ENCODE measurements around the gene RNPEP.
"Not testable (repeated sequence)": the region's sequence is repeated elsewhere in the genome, so short reads cannot be mapped to it uniquely, and the experiment has no call there.

RNPEP gene

GRCh38 chr1:201982623-201983379, at the start of gene RNPEP:
Gene RNPEP (plus strand): TSS chr1:201982648. CDS start chr1:201982667, 19 bp downstream.
- DNase-seq (ENCODE audit: insufficient read length, low spot score) (peak; percentile 42), FAIRE-seq (no peak)
- peak; percentile 0 for TF ChIP-seq CTCF (IDR thresholded peaks at IDR 0.05; ENCODE audit: insufficient read depth, missing control alignments)

- FAIRE-seq: no peak
- no peak for TF ChIP-seq CTCF (IDR thresholded peaks at IDR 0.05; ENCODE audit: insufficient read depth, missing control alignments)
- no peak for DNase-seq (ENCODE audit: insufficient read length, low spot score)
Measured at GRCh38 chr1:201933840-201934430, 48.5 kb upstream of the RNPEP start.

- no peak for DNase-seq (ENCODE audit: insufficient read length, low spot score)
- no peak for FAIRE-seq
- TF ChIP-seq CTCF (IDR thresholded peaks at IDR 0.05; ENCODE audit: insufficient read depth, missing control alignments): no peak
Measured at GRCh38 chr1:201937624-201938213, 44.7 kb upstream of the RNPEP start.

GRCh38 chr1:201938440-201939035, 43.9 kb upstream of the RNPEP start:
- no peak for FAIRE-seq
- DNase-seq (ENCODE audit: insufficient read length, low spot score): no peak
- no peak for TF ChIP-seq CTCF (IDR thresholded peaks at IDR 0.05; ENCODE audit: insufficient read depth, missing control alignments)

- no peak for TF ChIP-seq CTCF (IDR thresholded peaks at IDR 0.05; ENCODE audit: insufficient read depth, missing control alignments)
- DNase-seq (ENCODE audit: insufficient read length, low spot score) (no peak), FAIRE-seq (peak; percentile 99)
Measured at GRCh38 chr1:201939148-201939547, 43.3 kb upstream of the RNPEP start.

- DNase-seq (ENCODE audit: insufficient read length, low spot score): no peak
- no peak for TF ChIP-seq CTCF (IDR thresholded peaks at IDR 0.05; ENCODE audit: insufficient read depth, missing control alignments)
- no peak for FAIRE-seq
Measured at GRCh38 chr1:201939574-201939973, 42.9 kb upstream of the RNPEP start.

- not testable (repeated sequence) for DNase-seq (ENCODE audit: insufficient read length, low spot score); FAIRE-seq
Measured at GRCh38 chr1:201940316-201940715, 42.1 kb upstream of the RNPEP start.
